Left forelimb (tissue), 1 donor: ENCODE measurements around the gene IQCE.
"Not testable (repeated sequence)": the region's sequence is repeated elsewhere in the genome, so short reads cannot be mapped to it uniquely, and the experiment has no call there.

Experiments used
- DNase-seq: peaks from one replicate; pipeline ENCODE4 v3.0.0-alpha.2; 2018; ENCODE audit warnings: low spot score

The IQCE gene

DNA sequence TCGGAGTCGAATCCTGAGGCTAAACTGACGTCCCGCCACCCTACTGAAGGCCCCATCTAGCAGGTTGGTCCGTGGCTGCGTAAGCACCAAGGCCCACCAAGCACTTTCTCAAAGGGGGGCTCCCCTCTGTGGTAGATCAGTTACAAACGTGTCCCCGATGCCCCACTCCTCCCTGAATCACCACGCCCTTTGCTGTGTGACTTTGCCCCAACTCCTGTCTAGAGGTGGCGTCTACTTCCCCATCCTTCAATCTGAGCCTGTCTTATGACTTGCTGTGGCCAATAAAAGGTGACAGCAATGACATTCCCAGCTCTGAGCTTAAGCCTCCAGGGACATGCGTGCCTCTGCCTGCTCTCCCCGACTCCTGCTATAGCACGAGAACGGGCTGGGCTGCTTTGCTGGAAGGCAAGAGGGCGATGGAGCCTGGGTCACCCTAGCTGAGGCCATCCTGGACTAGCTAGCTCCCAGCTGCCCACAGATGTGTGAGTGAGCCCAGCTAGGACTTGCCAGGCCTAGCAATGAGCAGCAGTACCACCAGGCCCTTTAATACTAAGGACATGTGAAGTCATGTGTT lies 26.5 kb upstream of the IQCE start:
- not testable (repeated sequence) for DNase-seq

DNA sequence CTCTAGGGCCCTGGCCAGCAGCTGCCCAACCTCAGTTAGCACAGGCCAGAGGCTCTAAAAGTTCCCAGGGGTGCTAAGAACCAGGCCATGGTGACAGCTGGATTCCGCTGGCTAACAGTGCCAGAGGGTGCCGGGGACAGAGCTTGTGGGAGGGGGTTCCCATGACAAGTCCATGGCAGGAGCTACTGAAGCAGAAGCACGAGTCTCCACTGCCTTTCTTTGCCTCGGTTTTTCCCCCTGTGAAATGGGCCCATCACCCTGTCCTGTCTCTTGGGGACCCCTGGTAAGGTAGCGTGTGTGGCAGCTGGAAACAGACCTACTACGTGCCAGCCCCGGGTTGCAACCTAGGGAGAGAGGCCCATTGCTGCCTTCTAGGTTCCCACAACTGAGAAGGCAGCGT lies 26.0 kb upstream of the IQCE start:
- DNase-seq, result not testable (repeated sequence)

DNA sequence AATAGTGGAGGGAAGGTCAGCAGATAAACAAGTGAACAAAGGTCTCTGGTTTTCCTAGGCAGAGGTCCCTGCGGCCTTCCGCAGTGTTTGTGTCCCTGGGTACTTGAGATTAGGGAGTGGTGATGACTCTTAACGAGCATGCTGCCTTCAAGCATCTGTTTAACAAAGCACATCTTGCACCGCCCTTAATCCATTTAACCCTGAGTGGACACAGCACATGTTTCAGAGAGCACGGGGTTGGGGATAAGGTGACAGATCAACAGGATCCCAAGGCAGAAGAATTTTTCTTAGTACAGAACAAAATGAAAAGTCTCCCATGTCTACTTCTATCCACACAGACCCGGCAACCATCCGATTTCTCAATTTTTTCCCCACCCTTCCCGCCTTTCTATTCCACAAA lies 25.2 kb upstream of the IQCE start:
- not testable (repeated sequence) for DNase-seq

DNA sequence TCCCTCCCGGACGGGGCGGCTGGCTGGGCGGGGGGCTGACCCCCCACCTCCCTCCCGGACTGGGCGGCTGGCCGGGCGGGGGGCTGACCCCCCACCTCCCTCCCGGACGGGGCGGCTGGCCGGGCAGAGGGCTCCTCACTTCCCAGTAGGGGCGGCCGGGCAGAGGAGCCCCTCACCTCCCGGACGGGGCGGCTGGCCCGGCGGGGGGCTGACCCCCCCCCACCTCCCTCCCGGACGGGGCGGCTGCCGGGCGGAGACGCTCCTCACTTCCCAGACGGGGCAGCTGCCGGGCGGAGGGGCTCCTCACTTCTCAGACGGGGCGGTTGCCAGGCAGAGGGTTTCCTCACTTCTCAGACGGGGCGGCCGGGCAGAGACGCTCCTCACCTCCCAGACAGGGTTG lies 24.6 kb upstream of the IQCE start:
- DNase-seq, result not testable (repeated sequence)

DNA sequence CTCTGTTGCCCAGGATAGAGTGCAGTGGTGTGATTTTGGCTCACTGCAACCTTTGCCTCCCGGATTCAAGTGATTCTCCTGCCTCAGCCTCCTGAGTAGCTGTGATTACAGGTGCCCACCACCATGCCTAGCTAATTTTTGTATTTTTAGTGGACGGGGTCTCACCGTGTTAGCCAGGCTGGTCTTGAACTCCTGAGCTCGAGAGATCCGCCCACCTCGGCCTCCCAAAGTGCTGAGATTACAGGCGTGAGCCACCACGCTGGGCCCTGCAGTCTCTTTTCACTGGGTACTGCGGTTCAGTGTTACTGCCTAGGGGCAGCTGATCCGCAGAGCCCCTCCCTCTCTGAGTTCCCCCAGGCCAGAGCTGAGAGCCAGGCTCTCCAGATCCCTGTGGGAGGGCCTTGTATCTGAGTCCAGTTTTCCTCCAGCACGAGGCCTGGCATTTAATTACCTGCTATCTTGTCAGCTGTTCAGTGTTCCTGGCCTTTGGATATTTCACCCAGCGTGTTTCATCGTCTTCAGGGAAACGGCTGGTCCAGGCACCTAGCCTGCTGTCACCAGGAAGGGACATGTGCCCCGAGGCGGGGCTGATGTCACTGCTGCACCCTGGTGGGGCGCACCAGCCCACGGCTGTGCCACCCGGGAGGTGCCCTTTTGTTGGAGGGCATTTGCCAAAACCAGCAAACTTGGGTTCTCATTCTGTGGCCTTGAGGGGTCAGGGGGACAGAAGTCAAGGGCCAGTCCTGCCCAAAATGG lies 22.7 kb upstream of the IQCE start:
- DNase-seq, result not testable (repeated sequence)

DNA sequence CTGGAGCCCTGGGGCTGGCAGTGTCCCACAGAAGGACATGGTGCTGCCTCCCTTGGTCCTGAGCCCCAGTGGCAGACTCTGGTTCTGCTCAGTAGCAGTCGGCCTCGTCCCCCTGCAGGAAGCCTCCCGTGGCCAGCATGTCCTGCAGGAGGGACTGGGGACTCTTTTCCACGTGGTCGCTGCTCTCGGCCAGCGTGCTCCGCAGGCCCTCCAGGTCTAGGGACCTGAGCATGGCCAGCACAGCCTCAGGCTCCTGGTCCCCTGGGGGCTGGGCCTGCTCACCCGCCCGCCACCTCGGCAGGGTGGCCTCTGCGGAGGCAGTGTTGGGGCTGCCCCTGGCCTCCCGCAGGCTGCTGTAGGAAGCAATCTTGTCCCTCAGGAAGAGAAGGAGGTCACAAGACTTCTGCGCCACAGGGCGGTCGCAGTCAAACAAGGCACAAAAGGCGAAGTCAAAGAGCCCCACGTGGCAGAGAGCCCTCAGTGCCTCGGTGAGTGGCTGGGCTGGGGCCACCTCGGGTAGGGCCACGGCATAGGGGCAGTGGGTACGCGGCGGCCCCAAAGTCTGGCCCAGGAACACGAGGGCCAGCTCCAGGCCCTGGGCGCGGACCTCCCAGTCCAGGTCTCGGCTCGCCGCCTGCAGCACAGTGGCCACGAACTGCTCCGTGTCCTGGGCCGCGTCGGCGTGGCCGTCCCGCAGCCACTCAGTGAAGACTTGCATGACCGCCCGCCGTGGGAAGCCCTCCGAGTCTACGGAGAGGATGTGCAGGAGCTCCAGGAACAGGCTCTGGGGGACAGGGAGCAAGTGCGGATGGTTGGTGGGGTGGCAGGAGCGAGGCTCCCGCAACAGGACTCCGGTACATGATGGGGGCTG lies 20.6 kb upstream of the IQCE start:
- no peak for DNase-seq

DNA sequence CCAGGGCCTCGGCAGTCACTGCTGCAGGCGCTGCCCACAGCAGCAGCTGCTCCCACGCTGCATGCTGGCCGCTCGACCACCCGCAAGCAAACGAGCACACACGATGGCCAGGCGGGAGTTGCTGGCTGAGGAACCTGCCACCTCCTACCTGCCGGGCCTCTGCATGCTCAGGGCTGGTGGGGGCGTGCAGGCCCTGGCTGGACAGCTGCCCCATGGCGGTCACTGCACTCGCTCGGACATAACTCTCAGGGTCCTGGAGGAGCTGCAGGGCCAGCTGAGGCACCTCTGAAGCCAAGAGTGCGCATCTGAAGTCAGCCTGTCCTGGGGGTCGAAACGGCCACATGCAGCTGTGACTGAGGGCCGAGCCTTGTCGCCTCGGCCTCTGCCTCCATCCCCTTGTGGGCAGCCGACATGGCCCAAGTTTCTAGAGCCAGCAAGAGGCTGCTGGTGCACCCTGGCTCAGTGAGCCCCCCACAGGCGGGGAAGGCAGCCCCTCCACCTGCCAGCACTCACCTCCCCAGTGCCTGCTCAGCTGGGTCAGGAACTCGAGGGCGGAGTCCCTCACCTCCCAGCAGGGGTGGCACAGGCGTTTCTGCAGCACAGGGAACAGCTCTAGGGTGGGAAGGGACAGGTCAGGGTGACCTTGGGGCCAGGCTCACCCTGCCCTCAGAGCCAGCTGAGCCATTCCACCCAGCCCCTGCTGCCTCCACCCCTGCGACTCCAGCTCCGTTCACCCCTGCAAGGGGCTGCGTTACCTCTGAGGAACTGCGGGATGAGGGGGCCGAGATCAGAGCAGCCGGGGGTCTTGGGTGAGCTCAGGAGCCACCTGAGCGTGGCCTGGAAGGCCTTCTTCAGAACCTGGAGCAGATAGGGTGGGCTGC lies 19.5 kb upstream of the IQCE start:
- no peak for DNase-seq

DNA sequence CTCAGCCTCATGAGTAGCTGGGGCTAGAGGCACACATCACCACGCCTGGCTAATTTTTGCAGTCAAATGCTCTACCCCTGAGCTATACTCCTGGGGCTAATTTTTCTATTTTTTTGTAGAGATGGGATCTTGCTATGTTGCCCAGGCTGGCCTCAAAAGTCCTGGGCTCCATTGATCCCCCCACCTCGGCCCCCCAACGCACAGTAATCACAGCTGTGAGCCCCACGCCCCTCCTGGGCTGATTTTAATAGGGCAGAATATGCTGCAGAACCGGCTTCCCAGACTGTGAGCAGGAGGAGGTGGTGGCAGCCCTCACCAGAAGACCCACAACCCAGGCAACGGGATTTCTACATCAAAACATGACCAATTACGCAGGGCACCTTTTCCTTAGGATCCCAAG lies 18.6 kb upstream of the IQCE start:
- no peak for DNase-seq

DNA sequence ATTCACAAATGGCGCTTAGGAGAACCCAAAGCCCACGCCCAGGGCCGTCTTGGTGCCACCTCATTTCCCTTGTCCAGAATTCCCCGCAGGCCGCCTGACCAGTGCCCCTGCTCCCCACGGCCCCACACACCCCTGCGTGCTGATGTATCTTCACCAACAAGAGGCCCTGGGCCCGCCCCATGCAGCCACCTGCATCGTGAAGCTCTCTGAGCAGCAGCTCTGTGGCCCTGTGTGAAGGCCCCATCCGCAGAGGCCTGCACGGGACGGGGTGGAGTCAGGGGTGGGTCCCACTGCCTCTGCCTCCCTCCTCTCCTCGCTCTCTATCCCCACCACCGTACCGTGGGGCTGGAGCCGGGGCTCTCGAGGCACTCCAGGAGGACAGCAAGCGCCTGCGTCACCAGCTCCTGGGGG lies 18.1 kb upstream of the IQCE start:
- DNase-seq, result no peak

DNA sequence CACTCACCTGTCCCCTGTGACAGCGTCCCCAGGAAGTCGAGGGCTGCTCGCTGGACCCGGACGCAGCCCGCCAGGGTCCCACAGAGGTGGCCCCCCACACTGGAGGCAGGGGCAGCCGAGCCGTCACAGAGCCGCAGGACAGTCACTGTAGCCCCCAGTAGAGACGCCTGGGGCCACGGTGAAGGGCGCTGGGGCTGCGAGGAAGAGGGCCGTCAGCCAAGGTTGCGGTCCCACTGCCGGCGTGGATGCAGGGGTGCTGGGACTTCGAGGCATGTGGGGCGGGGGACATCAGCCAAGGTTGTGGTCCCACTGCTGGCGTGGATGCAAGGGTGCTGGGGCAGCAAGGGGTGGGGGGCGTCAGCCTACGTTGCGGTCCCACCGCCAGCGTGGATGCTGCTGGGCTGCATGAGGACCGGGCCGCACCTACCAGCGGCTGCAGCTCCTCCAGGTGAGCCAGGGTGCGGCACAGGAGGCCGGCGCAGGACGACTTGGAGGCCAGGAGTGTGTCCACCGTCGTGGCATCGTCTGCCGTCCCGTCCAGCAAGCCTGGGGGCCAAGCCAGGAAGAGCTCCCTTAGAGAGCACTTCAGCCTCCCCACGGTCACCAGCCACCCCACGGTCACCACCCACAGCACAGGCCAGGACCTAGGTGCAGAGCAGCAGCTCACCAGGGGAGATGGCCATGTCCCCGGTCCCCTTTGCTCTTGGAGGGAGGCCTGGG lies 17.3 kb upstream of the IQCE start:
- DNase-seq, result no peak

DNA sequence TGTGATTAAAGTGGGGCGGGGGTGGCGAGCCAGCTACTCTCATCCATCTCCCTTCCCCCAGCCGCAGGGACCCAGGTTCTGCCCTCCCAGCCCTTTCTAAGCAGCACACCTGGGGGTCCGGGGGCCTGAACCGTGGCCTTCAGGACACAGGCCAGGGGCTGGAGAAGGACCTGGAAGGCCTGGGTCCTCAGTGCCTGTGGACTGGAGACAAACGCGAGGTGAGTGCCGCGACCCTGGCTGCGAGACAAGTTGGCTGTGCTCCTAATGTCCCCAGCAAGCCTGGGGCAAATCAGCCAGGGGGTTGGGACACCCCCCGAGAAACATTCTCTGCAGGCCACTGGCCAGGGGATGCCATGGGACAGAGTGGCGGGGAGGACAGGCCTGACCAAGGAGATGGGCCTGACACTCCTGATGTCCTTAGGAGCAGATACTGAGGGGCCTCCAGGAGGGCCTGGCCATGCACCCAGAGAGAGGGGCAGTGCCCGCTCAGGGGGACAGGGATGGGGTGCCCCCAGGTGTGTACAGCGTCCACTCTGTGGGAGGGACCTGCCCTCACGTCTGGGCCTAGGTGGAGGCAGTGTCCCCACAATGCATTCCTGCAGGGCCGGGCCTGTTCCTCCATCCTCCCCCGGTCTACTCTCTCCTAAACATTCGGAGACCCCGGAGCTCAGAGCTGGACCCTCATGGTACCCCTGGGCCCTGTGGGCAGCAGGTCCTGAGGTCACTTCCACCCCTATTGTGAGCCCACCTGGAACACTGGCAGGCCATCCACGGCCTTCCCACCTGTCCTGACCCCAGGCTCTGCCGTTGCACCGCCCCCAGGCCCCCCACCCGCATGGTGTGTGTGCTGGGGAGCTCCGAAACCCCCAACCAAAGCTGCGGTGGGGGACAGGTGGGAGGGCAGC lies 16.5 kb upstream of the IQCE start:
- DNase-seq, result no peak

DNA sequence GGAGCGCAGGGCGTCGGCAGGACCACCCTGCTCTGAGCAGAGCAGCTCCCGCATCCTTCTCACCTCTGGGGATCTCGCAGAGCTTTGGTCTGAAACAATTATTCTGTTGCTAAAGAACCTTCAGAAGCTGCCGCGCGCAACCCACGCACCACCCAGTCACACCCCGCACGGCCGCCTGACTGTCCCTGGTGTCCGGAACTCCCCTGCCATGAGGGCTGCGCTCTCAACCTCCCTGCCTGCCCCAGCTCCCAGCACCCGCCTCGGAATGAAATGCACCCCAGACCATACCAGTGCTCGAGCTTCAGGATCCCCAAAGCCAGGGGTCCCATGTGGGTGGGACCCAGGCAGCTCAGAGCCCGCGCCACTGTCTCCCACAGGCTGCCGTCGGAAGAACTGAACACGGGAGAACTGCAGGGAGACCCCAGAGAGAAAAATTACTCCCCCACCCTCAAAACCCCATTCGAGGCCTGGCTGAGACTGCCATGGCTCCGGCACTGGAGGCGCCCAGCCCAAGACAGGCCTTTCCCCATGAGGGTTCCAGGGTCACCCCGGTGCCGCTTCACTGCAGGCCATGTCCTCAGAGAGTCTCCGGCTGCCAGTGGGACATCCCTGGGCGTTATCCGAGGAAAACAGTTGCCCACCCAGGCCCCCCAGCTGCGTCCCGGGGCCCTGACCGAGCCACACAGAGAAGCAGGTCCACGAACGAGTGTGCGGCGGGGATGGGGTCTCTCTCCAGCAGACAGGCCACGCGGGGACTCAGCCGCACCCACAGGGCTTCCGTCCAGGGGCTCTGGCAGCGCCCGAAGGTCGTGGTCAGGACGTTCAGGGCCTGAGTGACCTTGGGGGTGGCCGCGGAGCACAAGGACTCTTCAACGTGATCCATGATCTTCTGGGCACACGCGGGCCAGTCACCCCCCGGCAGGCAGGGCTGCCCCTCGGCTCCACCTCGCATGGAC lies 15.6 kb upstream of the IQCE start:
- no peak for DNase-seq

DNA sequence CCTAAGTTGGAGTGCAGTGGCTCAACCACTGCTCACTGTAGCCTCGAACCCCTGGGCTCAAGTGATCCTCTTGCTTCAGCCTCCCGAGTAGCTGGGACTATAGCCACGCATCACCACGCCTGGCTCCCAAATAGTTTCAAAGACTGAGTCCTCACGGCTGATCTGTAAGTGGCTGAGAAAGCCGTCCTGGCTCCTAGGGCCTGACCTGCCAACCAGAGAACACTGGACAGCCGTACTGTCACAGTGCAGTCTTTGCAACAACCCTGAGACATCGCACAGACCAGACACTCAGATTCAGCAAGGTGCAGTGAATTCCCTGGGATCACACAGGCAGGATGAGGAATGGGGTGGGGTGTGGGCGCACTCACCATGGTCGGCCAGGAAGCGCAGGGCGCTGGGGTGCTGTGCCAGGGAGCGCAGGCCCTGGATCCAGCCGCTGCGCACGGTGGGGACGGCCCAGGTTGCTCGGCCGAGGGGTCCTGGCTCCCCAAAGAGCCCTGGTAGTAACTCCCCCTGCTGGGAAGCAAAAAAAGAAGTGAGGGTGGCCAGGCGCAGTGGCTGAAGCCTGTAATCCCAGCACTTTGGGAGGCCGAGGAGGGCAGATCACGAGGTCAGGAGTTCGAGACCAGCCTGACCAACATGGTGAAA lies 14.1 kb upstream of the IQCE start:
- DNase-seq, result no peak

DNA sequence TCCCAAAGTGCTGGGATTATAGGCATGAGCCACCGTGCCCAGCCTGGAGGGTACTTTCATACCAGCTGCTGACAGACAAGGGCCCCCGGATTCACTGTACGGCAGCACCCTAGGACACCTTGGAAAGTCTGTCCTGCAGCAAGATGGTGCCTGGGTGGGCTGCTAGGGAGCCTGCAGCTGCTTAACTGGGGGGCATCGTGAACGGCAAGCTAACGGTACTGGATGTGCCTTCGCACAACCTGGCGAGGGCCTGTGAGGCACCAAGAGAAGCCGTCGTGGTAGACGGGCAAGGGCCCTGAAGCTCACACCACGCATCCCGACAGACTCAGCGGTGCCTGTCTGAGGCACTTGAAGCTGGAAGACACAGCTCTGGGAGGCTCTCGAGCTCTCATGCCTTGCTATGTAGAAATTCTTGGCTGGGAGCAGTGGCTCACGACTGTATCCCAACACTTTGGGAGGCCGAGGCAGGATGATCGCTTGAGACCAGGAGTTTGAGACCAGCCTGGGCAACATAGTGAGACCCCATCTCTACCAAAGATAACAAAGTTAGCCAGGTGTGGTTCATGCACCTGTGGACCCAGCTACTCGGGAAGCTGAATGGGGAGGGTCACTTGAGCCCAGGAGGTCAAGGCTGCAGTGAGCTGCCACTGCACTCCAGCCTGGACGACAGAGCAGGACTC lies 12.9 kb upstream of the IQCE start:
- DNase-seq, result no peak

DNA sequence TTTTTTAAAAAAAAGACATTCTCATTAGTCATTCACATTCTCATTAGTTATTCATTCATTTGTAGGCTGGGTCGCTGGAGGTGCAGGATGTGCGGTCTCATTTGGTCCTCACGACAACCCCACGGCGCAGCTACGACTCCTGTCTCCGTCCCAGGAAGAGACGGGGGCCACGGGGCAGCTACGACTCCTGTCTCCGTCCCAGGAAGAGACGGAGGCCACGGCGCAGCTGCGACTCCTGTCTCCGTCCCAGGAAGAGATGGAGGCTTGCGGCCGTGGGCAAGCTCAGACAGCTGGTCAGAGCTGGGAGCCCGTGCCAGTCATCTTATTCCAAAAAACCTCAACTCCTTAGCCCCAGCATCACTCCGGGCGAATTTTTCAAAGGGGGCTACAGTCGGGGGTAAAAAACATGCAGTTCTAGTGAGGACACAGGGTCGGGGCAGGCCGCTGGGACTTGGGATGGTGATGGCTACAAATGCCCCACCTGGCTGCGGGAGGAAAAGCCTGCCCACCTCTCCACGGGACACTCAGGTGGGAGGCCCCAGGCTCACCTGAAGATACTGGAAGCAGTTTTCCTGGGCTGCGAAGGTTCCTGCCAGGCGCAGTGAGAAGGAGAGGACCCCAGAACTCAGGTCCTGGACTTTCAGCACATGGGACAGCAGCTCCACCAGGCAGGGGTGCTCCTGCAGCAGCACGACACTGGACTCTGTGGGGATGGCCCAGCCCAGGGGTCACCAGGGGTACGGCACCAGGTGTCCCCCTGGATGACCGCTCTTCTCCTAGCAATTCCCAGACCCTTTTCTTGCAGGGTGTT lies 11.8 kb upstream of the IQCE start:
- no peak for DNase-seq

DNA sequence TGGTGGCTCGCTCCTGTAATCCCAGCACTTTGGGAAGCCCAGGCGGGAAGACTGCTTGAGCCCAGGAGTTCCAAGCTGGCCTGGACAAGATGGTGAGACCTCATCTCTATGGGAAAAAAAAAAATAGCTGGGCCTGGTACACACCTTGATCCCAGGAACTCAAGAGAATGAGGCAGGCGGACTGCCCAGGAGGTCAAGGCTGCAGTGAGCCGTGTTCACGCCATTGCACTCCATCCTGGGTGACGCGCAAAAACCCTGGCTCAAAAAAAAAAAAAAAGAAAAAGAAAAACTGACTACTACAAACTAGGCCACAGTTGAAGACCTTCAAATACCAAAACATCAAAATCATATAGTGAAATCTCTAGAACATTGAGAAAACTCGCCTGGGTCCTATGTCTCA lies 7.4 kb upstream of the IQCE start:
- DNase-seq, result no peak

DNA sequence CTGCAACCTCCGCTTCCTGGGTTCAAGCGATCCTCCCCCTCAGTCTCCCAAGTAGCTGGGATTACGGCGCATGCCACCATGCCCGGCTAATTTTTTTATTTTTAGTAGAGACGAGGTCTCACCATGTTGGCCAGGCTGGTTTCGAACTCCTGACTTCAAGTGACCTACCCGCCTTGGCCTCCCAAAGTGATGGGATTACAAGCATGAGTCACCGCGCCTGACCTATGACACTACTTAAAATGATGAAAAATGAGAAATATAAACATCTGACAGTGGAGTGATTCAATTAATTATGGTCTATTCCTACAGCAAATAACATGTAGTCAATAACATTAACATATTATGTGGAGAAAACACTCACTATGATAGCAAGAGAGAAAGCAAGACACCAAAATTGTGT lies 5.7 kb upstream of the IQCE start:
- DNase-seq, result no peak
